AG04449 (cell line): Measurements from ENCODE around the gene CRPPA.
"Not testable (repeated sequence)": the region's sequence is repeated elsewhere in the genome, so short reads cannot be mapped to it uniquely, and the experiment has no call there.

Source experiments
- CTCF ChIA-PET: fragments of 350-600 bp; formaldehyde crosslinking; extraction: SDS; loops from one replicate; lab custom pipeline; 2021; ENCODE audit warnings: antibody characterized with exemption; lab: Yijun Ruan, JAX
- POLR2A ChIA-PET: fragments of 400-600, 350-600 bp; formaldehyde crosslinking; extraction: SDS; loops from one replicate; lab custom pipeline; 2020; ENCODE audit warnings: antibody characterized with exemption, inconsistent platforms; lab: Yijun Ruan, JAX
- DNase-seq: peaks from one replicate; pipeline ENCODE4 v3.0.0-alpha.2; 2010; ENCODE audit warnings: low read depth, low spot score
- H3K4me3 ChIP-seq: 2 replicates; pipeline ENCODE4 v1.5.1; 2011; ENCODE audit warnings: low read depth, mild to moderate bottlenecking, control low read depth, low read length
- CTCF ChIP-seq: IDR thresholded peaks from one replicate; pipeline ENCODE4 v1.5.1; 2011; ENCODE audit warnings: mild to moderate bottlenecking, moderate library complexity, low read length, control low read depth, inconsistent platforms; ENCODE audit not compliant: insufficient read depth; ENCODE audit errors: missing control alignments

CRPPA gene

GRCh38 chr7:16397501-16398145 is 23.7 kb downstream of the CRPPA start:
- TF ChIP-seq CTCF: no peak
- no peak for DNase-seq
- ChIA-PET POLR2A (no interaction called here), CTCF (no interaction called here)
- H3K4me3 ChIP-seq: no peak overlapping the region

- H3K4me3 ChIP-seq: no peak overlapping the region
- DNase-seq: no peak
- no peak for TF ChIP-seq CTCF
- ChIA-PET CTCF (no interaction called here), POLR2A (no interaction called here)
Measured at GRCh38 chr7:16396766-16397500, 24.4 kb downstream of the CRPPA start.

- TF ChIP-seq CTCF: no peak
- no peak overlapping the region for H3K4me3 ChIP-seq
- ChIA-PET CTCF (interaction anchor here (1.3 kb wide), 1 partner anchor 25 kb away, joined by 4 read pairs; no protein-coding TSS in a partner anchor), POLR2A (no interaction called here)
- no peak for DNase-seq
Measured at GRCh38 chr7:16395121-16395520, 26.2 kb downstream of the CRPPA start.

- DNase-seq: no peak
- ChIA-PET CTCF (interaction anchor here (1.3 kb wide), 1 partner anchor 26 kb away, joined by 4 read pairs; no protein-coding TSS in a partner anchor), POLR2A (no interaction called here)
- TF ChIP-seq CTCF: no peak
- H3K4me3 ChIP-seq: no peak overlapping the region
Measured at GRCh38 chr7:16393862-16394422, 27.4 kb downstream of the CRPPA start.

- POLR2A ChIA-PET: no interaction called here
- H3K4me3 ChIP-seq: no peak overlapping the region
- no peak for TF ChIP-seq CTCF
- CTCF ChIA-PET: no interaction called here
- no peak for DNase-seq
Measured at GRCh38 chr7:16392990-16393523, 28.3 kb downstream of the CRPPA start.

- POLR2A ChIA-PET, H3K4me3 ChIP-seq, DNase-seq, CTCF ChIA-PET: not testable (repeated sequence)
Measured at GRCh38 chr7:16383786-16384185, 37.6 kb downstream of the CRPPA start.

GRCh38 chr7:16383103-16383502 is 38.2 kb downstream of the CRPPA start:
- H3K4me3 ChIP-seq, DNase-seq, POLR2A ChIA-PET, CTCF ChIA-PET: not testable (repeated sequence)
